Umbilical cord (tissue), 2 donors: ENCODE measurements around the gene NTMT2. TPM values are rescaled to one million over a fixed set of nuclear protein-coding genes. Genes with fewer than 3 reads are reported as not detected.
"Not testable (repeated sequence)": the region's sequence is repeated elsewhere in the genome, so short reads cannot be mapped to it uniquely, and the experiment has no call there.

Source experiments
- DNase-seq: peaks from one replicate; pipeline ENCODE4 v3.0.0-alpha.2; 2015; ENCODE audit warnings: low spot score
- total RNA-seq: library from RNA; depleted of rRNA; stranded (reverse); fragments of >200 nt; gene quantifications from one replicate; pipeline ENCODE4 v1.2.3, GENCODE V29; 2014; ENCODE audit warnings: low replicate concordance; ENCODE audit not compliant: insufficient read depth

NTMT2 gene
- total RNA-seq, 1 donor from 2014 or later = not detected

DNA sequence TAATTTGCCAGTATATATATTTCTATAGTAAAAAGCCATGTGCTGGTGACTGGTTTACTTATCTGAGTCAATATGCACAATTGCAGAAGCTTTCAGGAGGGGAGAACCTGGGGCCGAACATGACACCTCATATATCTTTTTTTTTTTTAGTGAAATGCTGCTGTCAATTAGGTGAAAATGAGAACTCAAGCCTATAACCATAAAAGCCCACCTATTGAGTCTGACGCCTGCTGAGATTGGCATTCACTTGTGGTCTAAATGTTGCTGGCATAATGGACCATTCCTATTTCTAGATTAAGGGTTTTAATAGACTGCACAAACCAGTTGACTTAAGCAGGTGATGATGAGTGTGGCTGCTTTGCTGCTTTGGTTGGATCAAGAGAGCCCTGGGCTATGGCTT lies 10.8 kb downstream of the NTMT2 start:
- DNase-seq = no peak

DNA sequence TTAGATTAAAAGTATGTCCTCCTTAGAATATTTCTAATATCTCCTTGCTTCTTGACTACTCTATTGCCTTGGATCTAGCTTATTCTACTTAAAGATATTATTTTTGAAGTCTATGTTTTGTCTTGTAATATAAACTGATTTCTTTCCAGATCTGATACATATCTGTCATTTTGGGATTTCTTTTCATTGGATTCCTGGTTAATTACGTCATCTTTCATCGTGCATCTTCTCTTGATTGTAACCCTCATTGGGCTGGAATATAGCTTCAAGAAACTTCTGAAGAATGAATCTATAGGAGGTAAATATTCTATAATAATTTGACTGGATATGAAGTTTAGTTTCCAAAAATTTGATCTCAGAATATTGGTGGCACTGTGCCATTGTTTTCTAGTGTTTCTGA lies 12.1 kb downstream of the NTMT2 start:
- DNase-seq = no peak

DNA sequence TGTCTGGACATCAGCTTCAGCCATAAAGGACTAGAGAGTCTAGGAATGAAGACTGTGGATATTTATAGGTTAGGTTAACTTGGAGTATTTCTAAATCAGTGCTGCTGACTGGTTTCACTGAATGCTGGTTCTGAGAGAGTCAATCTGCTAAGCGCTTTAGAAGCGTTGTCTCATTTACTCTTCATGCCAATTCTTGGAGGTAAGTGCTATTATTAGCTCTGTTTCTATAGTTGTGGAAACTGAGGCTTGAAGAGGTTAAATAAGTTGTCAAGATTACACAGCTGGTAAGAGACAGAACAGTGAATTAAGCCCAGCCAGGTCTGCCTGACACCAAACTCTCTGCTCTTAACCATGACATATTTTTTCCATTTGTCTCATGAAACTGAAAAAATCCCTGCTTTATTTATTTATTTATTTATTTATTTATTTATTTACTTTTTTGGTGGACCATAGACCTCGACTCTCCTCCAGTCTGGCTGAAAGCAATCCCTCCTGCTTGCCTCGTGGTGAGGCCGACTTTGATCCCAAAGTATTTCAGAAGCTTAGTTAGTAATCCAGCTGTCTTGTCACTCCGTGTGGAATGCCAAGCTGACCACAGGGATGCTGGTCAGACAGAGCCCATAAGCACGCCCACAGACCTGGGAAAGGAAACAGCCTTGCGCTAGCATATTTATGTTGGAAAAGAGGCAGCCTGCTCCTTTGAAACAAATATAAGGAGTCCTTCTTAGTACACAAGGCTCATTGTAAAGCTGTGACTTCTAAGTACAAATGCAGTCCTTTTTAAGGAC lies 16.9 kb downstream of the NTMT2 start:
- peak; percentile 92 for DNase-seq

DNA sequence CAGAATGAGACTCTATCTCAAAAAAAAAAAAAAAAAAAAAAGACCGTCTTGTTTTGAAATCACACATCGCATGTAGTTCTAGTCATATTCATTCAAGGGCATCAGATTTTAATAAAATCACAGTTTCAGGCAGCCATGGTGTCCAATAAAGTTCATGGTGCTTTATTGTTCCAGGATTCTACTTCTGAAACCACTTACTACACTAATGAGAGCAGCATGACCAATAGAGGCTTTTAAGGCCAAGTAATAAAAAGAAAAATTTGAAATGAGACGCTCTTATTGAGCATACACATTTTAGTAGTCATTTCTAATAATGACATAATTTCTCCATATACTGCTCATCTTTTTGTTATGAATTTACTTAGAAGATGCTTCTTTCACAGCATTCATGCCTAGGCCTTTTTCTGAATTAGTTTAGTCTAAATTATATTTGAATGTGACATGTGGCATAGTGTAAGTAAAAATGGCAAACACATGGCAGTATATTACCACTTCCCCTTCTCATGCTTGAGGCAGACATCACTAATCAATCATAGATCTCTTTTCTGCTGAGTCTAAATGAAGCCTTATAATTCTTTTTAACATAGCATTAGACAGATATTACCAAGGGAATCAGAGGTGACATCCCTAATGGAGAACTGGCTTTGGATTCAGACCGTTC lies 18.5 kb downstream of the NTMT2 start:
- DNase-seq = no peak

DNA sequence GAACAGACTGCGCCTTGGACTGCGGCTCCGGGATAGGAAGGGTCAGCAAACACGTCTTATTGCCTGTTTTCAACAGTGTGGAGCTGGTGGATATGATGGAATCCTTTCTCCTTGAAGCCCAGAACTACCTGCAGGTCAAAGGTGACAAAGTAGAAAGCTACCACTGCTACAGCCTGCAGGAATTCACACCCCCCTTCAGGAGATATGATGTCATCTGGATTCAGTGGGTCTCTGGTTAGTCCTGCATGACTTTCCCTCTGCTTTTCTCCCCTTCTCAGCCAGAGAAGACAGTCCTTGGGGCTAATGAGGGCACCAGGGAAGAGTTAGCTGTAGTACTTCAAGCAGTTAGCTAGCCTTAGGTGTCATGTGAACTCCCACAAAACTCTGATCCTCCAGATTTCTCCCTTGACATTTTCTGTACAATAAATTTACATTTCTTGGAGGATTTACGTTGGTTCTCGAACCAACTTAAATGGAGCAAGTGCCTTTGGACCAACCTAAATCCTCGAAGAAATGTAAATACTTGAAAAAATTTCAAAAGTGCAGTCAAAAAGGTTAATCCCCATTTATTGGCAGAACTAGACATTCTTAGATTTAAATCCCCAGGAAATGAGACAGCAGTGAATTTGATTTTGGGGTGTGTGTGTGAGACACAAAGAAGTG lies 20.9 kb downstream of the NTMT2 start:
- DNase-seq = no peak

DNA sequence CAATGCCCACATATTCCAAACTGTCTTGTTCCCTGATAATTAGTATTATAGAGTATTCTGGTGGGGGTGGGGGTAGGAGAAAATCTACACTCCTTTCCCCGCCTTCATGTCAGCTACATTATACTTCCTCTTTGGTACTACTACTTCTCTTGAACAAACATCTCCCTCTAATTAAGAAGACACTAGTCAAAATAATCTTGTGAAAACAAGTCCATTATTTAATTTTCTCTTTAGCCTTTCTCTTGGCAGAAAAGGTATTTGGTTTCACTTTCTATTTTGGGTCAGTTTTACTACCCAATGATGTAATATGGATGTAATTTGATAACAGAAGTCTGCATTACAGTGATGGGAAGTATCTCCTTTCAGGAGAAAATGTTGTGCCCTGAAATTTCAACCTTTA lies 22.5 kb downstream of the NTMT2 start:
- DNase-seq = peak; percentile 49

DNA sequence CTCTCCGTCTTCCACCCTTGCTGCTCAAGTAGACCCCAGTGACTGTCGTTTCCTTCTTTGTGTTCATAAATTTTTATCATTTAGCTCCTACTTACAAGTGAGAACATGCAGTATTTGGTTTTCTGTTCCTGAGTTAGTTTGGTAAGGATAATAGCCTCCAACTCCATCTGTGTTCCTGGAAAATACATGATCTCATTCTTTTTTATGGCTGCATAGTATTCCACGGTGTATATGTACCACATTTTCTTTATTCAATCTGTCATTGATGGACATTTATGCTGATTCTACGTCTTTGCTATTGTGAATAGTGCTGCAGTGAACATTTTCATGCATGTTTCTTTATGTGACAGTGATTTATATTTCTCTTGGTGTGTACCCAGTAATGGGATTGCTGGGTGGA lies 24.8 kb downstream of the NTMT2 start:
- DNase-seq = not testable (repeated sequence)

DNA sequence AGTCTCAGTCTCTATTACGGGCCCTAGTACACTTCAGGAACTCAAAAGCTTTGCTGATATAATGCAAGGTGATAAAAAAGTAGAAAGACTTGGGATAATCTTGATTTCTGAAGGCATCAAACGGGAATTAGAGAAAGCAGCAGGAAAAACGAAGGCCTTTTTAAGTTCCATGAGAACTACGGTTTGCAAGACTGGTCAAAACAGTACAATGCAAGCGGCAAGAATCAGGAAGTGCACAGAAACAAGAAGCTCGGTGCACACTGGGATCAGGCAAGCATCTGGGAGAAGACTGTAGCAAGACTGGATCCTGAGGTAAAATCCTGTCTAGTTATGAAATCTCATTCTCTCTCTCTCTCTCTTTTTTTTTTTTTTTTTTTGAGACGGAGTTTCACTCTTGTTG lies 28.6 kb downstream of the NTMT2 start:
- DNase-seq = no peak

DNA sequence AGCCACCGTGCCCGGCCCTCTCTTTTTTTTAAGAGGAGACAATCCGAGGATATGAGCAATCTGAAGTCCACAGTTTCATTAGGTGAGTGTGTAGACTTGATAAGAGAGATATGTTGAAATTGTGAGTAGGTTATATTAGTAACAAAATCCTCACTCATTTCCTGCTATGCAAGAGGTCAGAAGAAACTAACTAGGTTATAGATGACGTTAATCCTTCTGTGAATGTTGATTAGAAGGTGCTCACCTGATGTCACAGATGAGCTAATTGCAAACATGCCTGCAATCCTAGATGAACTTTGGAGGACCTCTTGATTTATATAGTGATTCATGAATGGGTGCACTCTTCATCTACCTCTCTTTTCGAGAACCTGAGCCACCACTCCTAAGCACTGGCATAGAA lies 29.3 kb downstream of the NTMT2 start:
- DNase-seq = no peak

DNA sequence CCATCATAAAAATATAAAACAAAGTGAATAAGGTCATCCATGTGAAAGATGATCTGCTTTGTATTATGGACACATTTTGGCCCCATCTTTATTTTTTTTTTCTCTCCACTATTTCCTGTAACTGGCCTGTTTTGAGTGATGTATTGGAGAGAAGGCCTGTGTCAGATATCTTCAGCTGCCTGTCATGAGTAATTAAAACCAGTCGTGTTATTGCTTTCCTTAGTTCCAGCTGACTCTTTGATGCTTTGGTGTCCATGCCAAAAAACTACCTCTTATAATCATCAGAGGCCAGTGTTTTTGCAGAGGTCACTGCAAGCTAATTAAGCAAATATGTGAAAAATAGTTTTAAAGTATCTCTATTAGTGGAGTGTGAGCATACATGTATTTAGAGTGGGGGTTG lies 29.7 kb downstream of the NTMT2 start:
- no peak for DNase-seq

DNA sequence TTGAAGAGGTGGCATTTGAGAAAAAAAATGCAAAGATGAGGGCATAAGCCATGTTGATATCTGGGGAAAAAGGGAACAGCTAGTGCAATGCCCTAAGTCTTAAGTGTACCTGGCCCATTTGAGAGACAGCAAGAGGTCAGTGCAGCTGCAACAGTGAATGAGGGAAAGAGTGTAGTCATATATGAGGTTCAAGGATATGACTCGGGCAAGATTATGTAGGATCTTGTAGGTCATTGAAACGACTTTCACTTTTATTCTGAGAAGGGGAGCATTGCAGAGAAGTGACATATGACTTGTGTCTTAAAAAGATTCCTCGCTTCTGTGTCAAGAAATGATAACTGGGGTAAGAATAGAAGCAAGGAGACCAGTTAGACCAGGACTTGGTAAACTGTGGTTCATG lies 31.0 kb downstream of the NTMT2 start:
- no peak for DNase-seq

DNA sequence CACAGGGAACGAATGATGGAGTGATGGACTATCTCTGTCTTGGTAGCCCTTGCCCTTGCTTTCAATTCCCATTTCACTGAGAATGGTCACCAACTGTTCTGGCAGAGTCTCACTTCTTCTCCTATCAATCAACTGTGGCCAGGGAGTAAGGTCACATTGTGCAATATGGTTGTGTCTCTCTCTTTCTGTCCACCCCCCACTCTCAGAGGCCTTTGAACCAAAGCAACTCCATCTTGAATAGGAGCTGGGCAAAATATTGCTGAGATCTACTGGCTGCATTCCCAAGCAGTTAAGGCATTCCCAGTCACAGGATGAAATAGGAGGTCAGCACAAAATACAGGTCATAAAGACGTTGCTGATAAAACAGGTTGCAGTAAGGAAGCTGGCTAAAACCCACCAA lies 36.7 kb downstream of the NTMT2 start:
- no peak for DNase-seq

DNA sequence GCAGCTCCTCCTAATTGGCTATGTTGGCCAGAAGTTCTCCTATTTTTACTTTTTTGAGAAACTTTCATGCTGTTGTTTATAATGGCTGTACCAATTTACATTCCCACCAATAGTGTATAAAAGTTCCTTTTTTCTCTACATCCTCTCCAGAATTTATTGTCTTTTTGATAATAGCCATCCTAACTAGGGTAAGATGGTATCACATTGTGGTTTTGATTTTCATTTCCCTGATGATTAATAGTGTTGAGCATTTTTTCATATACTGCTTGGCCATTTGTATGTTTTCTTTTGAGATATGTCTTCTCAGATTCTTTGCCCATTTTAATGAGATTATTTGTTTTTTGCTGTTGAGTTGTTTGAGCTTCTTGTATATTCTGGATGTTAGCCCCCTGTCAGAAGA lies 46.8 kb downstream of the NTMT2 start:
- DNase-seq = no peak

DNA sequence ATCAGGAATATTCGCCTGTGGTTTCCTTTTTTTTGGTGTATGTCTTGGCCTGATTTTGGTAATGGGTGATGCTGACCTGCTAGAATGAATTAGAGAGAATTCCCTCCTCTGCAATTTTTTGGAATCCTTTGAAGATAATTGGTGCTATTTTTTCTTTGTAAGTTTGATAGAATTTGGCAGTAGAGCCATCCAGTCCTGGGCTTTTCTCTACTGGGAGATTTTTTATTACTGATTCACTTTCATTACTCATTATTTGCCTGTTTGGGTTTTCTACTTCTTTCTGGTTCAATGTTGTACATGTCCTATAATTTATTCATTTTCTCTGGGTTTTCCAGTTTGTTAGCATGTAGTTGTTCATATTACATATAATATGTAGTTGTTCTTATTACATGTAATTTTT lies 48.7 kb downstream of the NTMT2 start:
- DNase-seq = no peak

DNA sequence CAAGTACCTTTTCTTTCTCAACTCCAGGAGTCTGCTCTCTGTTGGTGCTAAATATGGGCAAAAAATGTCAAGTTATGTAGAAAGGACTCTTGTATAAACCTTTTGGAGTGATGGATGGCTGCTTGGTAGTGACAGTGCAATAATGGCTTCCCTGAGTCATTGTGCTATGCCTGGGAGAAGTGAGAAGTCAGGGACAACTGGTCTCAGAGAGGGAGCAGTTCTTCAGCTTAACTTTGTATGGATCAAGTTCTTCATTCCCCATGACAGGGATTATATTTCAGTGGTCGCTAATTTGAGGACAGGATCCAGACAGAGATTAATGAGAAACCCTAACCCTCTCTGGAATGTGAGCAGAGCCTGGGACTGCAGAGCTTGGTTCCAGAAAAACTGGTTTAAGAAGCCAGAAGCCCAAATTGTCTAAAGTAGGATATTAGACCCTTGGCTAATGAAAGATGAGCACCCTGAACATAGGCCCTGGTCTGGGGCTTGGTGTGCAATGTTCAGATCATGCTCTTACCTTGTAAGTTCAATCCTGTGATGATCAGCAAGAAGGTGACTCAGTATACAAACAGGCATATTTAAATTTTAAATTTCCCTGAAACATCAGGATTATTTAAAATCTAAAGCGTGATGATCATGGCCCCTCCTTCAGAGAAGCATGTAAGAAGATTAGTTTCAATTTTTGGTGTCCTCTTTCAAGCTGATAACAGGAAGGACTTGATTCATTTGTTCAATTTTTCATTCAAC lies 50.9 kb downstream of the NTMT2 start:
- DNase-seq = no peak

DNA sequence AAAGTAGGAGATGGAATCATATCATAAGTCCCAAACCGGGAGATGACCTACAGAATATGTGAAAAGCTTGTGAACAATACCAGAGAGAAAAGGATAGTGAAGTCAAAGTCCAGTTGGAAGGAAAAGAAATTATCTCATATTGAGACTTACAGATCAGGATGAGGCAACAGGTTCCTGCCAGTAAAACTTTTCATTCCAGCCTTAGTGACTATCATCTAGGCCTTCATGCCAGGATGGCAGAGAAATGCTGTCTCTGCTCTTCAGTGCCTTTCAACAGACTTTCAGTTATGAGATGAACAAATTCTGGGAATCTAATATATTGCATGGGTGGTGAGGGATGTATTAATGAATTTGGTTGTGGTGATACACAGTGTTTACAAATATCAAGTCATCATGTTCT lies 52.3 kb downstream of the NTMT2 start:
- DNase-seq = no peak

DNA sequence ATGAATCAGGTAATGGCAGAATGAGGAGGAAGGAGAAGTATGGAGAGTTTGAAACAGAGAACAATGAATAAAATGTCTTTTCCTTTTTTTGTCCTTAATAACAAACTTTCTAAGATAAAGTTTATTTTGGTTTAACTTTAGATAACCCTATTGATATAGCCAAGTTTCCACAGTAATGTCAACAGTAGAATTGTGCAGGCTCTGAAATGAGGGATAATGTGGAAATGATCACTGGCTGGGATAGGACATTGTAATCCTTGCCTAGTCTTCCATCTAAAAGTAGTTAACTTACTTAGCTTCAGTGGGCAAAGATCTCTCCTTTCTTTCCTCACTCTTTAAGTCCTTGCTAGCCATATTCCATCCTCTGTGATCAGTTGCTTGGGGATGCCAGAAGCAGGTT lies 52.8 kb downstream of the NTMT2 start:
- no peak for DNase-seq

DNA sequence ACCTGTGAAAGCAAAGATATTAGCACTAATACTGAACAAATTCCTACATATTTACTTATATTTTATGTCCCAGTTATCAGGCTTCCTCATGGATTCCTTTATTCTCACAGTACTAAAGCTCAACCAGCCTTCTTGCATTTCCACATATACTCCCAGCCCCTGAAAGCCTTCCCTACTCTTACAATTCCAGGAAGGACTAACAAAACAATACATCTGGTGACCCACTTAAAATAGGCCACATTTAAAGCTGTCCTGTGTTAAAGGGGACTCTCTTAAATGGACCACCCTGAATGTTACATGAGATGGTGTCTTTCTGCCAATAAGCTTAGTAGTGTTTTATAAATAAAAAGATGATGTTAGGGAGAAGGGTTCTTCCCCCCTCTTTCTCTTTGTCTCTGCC lies 54.4 kb downstream of the NTMT2 start:
- DNase-seq = no peak

DNA sequence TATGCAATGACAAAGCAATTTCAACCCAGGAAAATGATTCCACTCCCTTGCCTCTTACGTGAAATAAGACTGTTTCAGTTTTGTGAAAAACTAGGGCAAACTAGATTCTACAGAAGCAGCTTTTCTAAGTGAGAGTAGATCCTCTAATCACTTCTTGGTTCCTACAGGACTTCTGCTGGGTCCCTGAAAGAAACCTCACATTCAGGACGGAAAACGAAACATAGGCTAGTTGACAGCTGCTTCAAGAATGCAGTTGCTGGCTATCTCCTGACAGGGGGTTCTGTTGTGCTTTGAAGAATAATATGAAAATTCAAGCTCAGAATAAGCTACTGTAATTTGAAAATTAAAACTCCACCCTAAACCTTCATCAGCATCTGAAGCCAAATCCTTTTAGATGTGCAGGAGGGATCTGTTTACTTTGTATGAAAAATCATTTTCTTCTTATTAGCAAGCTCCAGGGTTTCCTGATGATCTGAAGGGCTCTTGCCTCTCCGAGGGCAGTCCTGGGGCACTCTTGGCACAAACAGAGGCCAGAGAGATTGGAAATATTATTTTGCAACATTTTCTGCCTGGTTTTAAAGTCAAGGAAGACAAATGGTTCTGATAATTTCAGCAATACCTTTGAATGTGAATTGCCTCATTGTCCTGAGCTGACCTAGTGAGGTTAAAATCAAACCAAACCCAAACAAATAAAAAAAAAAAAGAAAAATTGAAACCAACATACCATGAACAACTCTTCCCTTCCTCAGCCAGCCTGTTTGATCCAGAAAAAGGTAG lies 55.0 kb downstream of the NTMT2 start:
- peak; percentile 24 for DNase-seq

DNA sequence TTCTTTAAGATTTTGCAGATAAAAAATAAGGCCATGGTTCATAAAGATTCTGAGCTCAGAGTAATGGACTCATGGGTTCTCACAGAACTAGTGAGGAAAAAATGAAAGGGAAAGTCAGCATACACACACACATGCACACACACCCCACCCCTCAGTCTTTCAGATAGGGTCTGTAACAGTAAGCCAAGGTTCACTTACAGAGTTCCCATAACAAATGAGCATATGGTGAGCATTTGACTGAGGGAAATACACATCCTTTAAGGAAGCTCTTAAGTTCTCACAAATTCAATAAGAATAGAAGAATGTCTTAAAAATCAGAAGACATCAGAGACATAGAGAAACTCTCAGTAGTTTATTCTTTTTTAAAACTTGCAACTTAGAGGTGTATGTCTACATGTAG lies 57.9 kb downstream of the NTMT2 start:
- no peak for DNase-seq

DNA sequence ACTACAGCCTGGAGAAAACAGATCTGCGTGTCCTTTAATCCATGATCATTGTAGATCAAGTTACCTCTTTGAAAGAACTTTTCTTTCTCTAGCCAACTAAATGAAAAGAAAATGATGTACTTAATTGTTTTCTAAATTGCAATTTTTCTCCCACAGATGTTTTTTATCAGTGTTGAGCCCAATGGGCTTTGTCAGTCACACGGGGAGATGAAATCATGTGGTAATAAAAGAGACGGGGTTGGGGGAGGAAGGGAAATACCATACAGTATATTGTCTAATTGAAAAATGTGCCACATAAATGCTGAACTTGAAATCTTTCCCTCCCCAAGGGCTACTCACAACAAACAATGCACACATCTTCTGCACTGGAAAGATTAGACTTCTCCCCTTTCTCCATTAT lies 58.4 kb downstream of the NTMT2 start:
- DNase-seq = no peak
